ENCODE data around the gene TNFRSF13B.

DNA sequence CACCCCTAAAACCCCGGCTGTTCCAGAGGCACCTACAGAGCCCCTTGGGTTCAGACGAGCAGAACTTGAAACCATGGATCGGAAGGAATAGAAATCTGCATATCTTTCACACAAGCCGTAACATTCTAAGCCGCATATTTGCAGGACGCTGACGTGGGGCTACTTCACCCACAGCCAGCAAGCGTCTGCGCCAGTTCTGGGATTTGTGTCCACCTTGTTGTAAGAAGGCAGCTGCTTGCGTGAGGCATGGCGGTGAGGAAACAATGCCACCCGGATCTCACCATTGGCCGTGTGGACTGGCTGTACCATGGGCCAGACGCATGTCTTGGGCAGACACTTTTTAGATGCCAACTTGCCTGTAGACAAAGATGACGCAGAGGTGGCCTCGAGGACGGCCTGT is 34.5 kb downstream of the TNFRSF13B start:
- TF ChIP-seq, protein P1, sequence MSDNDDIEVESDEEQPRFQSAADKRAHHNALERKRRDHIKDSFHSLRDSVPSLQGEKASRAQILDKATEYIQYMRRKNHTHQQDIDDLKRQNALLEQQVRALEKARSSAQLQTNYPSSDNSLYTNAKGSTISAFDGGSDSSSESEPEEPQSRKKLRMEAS (IDR thresholded peaks at IDR 0.05): no peak
- TF ChIP-seq, protein P2, sequence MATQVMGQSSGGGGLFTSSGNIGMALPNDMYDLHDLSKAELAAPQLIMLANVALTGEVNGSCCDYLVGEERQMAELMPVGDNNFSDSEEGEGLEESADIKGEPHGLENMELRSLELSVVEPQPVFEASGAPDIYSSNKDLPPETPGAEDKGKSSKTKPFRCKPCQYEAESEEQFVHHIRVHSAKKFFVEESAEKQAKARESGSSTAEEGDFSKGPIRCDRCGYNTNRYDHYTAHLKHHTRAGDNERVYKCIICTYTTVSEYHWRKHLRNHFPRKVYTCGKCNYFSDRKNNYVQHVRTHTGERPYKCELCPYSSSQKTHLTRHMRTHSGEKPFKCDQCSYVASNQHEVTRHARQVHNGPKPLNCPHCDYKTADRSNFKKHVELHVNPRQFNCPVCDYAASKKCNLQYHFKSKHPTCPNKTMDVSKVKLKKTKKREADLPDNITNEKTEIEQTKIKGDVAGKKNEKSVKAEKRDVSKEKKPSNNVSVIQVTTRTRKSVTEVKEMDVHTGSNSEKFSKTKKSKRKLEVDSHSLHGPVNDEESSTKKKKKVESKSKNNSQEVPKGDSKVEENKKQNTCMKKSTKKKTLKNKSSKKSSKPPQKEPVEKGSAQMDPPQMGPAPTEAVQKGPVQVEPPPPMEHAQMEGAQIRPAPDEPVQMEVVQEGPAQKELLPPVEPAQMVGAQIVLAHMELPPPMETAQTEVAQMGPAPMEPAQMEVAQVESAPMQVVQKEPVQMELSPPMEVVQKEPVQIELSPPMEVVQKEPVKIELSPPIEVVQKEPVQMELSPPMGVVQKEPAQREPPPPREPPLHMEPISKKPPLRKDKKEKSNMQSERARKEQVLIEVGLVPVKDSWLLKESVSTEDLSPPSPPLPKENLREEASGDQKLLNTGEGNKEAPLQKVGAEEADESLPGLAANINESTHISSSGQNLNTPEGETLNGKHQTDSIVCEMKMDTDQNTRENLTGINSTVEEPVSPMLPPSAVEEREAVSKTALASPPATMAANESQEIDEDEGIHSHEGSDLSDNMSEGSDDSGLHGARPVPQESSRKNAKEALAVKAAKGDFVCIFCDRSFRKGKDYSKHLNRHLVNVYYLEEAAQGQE (IDR thresholded peaks at IDR 0.05; ENCODE audit: low read depth): no peak
- TF ChIP-seq FOXM1 (IDR thresholded peaks at IDR 0.05; ENCODE audit: borderline replicate concordance, low read depth) (no peak), RAD21 (IDR thresholded peaks at IDR 0.05; ENCODE audit: low read depth) (no peak), CEBPB (IDR thresholded peaks at IDR 0.05) (no peak), CREB1 (IDR thresholded peaks at IDR 0.05; ENCODE audit: low read depth) (no peak), EP300 (IDR thresholded peaks at IDR 0.05; ENCODE audit: borderline replicate concordance) (no peak)

Measured in Ishikawa (cell line).